ENCODE results near the gene C9orf78.

DNA sequence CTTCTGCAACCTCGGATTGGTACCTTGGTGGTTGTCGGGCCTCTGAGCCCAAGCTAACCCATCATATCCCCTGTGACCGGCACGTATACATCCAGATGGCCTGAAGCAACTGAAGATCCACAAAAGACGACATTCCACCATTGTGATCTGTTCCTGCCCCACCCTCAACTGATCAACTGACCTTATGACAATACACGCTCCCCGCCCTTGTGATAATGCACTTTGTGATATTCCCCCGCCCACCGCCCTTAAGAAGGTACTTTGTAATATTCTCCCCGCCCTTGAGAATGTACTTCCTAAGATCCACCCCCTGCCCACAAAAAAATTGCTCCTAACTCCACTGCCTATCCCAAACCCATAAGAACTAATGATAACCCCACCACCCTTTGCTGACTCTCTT lies 48.6 kb downstream of the C9orf78 start:
- no peak for TF ChIP-seq POLR2A (IDR thresholded peaks at IDR 0.05)
- TF ChIP-seq, protein P1, sequence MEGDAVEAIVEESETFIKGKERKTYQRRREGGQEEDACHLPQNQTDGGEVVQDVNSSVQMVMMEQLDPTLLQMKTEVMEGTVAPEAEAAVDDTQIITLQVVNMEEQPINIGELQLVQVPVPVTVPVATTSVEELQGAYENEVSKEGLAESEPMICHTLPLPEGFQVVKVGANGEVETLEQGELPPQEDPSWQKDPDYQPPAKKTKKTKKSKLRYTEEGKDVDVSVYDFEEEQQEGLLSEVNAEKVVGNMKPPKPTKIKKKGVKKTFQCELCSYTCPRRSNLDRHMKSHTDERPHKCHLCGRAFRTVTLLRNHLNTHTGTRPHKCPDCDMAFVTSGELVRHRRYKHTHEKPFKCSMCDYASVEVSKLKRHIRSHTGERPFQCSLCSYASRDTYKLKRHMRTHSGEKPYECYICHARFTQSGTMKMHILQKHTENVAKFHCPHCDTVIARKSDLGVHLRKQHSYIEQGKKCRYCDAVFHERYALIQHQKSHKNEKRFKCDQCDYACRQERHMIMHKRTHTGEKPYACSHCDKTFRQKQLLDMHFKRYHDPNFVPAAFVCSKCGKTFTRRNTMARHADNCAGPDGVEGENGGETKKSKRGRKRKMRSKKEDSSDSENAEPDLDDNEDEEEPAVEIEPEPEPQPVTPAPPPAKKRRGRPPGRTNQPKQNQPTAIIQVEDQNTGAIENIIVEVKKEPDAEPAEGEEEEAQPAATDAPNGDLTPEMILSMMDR (IDR thresholded peaks at IDR 0.05), result no peak

Data from esophagus squamous epithelium (tissue), 4 donors.